Raji (cell line): ENCODE data around the gene MACROD2.

Source experiments
- POLR2A ChIP-seq: IDR thresholded peaks from 2 replicates; pipeline ENCODE4 v1.6.1; 2011; ENCODE audit warnings: low read depth, low read length, control low read depth; ENCODE audit not compliant: insufficient read depth

MACROD2 gene

DNA sequence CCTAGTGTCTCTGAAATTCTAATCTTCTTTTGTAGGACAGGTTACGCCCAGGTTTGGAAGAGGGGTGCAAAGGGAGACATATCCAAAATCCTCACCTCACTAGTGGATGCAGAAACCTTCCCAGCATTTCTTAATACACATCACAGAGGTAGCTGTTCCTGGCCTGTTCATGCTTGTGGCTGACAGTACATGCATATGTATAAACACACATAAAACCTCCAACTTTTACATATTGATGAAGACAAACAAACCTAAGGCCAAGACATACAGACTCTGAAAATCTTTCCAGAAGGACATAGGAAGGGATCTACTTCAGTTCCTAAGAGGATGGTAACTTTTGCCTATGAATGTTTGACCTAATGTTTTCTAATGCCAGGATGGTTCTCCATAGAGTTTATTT is 1214.2 kb downstream of the MACROD2 start:
- TF ChIP-seq POLR2A: no peak

DNA sequence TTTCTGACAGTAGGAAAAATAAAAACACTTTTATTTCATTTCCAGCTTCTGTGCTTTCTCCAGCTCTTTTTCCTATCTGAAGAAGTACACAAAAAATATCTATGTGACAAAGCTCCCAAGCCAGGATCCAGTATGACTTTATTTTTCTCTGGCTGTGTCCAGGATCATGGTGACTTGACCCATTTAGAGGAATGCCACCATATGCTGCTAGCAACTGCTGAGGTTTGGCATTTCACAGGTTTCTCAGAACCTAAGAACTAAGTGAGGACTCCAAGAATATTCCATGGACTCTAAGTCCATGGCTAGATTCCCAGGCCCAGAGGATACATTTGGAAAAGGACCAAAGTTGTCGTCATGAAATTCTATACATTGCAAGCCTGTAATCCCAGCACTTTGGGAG is 1218.7 kb downstream of the MACROD2 start:
- no peak for TF ChIP-seq POLR2A

DNA sequence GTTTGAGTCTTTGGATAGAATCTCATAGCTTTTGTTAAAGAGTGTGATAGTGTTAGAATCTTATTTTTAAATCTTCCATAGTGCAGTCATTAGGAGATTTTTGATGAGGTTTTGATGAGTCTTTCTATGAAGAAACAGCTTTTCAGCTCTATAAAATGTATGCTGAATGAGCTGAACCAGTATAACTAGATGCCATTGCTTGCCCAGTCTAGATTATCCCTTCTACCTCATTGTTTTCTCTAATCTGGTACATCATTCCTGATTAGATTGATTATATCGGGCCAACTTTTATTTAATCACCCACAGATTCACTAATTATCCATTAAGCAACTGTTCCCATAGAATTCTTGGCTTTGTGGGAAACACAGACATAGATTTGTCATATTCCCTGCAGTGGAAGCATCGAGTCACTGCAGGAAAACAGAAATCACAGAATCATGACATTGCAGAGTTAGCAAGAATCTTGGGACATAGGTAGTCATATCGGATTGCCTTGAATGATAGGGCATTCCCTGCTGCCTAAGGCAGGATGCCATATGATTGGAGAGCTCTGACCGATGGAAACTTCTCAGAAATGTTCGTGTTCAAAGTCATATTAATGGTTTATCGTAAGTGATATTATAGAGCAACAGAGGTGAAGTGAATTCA is 1224.8 kb downstream of the MACROD2 start:
- no peak for TF ChIP-seq POLR2A

DNA sequence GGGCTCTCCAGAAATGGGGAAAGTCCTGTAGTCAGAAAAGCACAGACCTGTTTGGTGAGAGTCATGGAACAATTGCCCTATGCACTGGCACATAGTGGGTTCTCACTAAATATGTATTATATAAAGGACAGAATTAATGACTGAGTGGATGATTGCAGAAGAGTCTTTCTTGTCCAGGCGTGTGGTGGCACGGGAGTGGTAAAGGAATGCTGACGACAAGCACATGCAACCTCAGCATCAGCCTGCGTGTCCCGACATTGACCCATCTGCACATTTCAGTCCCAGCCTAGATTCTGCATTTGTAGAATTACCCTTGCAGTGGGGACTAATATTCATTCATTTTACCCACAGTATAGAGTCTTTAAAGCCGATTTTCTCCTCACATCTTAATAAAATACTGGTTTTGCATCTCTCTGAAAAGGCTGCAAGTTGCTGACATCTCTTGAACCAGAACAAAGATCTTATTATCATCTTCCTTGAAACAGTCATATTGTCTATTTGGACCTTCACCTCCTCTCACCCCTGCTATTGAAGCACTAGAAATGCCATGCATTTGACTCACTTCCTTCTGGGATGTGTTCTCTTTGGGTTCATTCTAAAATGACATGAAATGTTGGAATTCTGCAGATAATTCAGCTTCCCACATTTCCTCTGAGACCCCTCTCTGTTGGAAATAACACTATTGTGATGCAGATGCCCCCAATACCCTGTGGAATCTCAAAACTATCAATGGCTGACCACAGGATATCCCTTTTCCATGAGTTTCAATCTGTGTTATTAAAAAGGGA is 1225.7 kb downstream of the MACROD2 start:
- no peak for TF ChIP-seq POLR2A

DNA sequence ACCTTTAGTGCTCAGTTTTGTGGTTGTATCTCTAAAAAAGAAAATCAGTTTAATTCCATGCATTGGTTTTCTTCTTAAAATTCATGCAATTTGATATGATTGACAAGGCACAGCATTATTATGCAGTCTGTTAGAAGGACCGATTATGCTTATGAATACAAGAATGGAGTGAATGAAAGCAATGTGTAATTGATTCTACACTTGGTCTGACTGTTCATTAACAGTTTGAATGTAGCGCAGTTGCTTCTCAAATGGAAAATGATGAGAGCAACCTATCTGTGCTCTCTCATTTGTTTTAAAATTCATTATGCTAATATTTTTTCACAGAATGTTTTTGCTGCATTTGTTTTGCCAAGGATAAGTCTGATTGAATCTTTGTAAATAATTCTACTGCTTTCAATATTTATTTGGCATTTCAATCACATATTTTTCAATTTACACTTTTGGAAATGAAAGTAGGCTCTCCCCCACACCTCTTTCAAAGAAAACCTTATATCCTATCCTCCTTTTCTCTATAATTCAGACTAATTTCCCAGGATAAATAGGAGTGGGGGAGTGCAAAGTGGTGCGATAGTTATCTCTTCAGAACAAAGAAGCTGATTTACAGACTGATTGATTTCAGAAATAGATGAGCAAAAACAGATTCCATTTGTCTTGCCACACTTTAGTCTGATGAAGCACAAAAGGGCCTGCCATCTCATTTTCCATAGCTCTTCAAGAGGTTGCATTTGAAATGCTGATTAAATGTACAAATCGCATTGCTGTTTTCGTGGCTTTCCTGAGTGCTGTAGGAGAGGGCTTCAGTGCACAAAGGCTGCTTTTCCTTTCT is 1227.4 kb downstream of the MACROD2 start:
- no peak for TF ChIP-seq POLR2A

DNA sequence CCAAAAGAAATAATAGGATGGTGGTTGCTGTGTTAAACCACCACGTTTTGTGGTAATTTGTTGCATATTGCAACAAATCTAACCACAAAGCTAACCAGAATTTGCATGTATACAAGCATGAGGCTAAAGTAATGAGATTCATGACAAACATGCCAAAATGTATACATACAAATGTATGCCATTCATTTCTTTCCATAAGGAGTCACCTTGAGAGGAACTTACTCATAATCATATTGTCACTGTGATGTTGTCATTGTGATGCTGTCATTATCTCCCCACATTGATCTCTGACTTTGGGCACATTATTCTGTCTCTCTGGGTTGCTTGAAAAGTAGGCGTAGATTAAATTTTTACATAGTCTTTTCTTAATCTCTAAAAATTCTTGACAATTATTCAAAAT is 1228.9 kb downstream of the MACROD2 start:
- no peak for TF ChIP-seq POLR2A

DNA sequence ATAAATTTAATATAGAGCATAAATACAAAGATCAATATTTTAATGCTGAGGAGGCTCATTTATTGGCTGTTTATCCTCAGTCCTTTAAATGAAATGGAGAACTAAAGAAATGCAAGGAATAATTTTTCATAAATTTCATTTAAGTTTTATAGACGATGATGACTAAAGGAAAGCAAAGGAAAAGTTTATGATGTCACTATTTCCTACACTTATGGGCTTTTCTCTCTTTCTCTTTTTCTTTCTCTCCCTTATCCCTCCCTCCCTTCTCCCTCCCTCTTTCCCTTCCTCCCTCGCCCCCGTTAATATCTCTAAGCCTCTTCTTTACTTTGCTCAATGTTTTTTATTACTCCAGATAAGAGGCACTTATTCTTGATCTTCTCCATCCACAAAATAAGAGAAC is 1231.8 kb downstream of the MACROD2 start:
- TF ChIP-seq POLR2A: no peak

DNA sequence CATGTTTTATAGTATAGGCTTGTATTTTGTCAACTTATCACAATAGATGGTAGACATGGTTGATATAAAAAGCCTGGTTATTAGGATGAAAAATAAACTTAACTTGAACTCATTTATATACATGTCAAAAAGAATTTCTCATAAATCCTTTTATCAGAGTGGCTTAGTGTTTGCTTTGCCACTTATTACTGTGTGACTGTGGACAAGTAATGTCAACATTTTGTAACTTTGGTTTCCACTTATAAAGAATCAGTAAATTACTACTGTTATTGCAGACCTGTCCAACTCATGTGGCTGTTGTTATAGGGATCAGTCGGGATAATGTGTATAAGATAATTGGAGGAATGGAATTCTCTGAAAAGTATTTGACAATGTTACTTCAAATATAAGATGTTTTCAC is 1236.9 kb downstream of the MACROD2 start:
- no peak for TF ChIP-seq POLR2A

DNA sequence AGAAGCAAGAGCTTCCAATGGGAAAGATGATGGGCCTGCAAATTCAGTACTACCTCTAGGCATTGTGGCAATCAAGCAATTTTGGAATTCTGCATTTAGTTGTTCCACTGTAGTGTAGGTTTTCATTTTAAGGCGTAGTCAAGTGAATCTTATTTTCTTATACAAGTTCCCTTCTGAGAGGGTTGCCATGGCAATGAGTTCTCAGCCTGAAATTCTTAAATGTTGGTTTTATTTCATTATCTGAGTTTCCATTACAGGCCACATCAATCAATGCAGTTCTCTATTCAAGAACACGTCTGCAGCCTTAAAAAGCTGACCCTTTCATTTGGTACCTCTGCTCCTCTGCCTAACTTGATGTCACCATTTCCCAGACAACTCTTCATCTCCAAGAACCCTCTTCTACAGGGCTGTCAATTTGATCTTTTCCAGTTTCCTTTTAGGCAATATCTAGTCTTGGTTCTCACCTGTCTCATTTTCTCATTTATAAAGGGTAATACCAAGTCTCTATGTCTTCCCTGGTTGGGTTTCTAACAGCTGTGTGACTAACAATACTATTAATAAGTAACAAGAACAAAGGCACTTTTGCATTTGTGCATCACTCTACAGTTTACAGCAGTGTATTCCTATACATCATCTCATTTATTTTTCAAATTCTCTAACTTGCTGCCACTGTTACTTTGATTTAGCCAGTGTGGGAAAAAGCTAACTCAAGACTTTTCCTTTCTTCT is 1240.3 kb downstream of the MACROD2 start:
- TF ChIP-seq POLR2A: no peak

DNA sequence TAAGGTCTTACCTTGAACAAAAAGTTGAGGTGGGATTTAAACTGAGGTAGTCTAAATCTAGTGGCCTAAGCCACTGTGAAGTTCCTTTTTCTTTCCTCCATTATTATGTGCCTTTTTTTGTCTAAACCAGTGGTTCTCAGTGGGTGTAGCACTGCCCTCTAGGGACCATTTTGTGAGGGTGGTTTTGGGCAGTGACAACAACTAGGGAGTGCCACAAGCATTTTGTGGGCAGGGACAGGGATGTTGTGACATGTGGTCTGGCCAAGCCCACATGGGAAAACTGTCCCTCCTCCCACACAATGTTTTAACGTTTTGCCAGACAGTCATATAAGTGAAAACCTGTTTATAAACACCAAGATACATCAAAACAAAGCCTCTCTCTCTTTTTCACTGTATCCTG is 1241.5 kb downstream of the MACROD2 start:
- no peak for TF ChIP-seq POLR2A

DNA sequence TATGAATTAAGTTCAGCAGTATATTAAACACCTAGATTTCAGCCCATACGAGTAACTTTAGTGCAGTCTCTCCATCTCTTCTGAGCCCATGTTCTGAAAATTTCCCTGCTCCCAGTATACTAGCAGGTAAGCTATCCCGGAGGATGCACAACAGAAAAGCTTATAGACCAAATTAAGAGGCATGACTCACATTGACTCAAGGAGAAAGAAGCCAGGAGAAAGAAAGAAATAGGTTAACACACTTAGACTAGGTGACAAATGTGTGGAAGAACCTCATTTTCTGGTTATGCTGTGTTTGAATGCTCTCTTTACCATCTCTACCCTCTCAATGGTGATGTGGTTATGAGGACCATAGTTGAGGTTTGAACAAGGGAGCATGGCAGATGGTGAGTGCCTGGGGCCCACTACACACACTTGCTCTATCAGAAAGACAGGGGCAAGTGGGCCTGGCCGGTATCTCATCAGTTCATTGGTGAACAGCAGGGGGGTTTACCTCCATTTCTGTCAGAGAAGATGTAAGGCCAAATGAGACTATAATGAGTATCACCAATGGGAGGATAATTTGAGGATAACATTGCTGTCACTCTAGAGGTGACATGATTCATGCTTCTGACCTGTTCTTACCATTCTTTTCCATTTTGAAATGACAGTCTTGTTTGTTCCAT is 1244.4 kb downstream of the MACROD2 start:
- no peak for TF ChIP-seq POLR2A

DNA sequence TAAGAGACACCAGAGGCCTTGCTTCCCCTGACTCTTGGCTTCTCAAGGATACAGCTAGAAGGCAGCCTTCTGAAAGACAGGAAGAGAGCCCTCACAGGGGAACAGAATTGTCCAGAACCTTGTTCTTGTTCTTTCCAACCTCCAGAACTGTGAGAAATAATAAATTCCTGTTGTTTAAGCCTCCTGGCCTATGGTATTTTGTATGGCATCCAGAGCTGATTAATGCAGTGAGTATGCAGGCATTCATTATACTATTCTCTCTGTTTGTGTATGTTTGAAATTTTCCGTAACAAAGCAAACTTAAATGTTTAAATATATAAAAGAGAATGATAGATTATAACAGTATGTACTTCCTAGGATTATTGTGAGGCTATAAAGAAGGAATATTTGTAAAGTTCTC is 1245.5 kb downstream of the MACROD2 start:
- no peak for TF ChIP-seq POLR2A

DNA sequence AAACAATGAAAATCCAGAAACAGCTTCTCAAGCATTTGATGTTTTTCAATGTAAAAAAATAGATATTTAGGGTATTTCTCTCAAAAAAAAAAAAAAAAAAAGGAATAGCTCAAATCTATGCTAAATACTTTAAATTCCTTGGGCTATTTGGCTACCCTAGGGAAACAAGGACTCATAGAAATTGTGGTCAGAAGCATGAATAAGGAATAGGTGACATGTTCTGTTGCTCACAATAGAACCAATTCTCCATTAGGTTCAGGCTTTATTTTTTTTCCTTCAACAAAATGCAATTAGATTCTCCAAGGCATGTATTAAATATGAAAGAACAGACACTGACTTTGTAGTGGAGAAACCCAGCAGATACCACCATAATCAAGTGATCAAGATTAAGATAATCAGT is 1246.4 kb downstream of the MACROD2 start:
- no peak for TF ChIP-seq POLR2A

DNA sequence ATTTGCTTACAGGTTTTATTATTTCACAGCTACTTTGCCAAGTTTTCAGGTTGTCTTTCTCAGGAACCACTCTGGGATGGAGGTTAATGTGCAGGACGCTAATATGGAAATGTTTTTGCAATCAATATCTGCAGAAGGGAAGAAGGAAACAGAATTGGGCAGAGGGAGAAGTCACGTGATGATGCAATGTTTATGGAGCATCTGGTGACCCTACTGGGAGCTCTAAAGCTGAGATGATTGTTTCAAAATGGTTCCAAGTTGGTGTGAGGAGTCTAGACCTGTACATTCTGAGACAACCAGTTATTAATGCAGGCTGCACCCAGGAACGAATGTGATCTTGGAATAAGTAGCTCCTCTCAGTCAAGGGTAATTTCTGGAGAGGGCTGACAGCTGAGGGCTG is 1247.5 kb downstream of the MACROD2 start:
- no peak for TF ChIP-seq POLR2A

DNA sequence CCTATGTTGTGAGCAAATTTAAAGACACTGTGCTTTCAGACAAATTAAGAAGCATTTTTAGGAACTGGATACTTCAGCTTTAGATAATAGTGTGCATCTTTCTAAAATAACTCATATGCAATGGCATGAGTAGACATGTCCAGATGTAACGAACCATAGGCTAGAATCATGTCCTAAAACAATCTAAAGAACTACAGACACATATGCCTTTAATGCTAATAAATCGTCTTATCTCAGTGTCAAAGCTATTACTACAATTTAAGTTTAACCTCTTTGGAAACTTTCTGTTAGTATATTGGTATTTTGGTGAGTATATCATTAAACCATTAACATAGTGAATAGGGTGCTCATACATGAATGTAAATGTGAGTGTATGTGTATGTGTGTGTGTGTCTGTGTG is 1250.6 kb downstream of the MACROD2 start:
- no peak for TF ChIP-seq POLR2A
